ENCODE measurements around the gene NLGN2.

The NLGN2 gene

GRCh38 chr17:7443499-7444485 is 36.1 kb downstream of the NLGN2 start:
- no peak for DNase-seq (ENCODE audit: low read depth)
- no peak for TF ChIP-seq CTCF (conservative IDR thresholded peaks at IDR 0.05; ENCODE audit: low read depth, low read length)
- no peak overlapping the region for H3K4me3 ChIP-seq (ENCODE audit: low read length)

- TF ChIP-seq CTCF (conservative IDR thresholded peaks at IDR 0.05; ENCODE audit: low read depth, low read length) = peak; percentile 4
- peak within 1 kb of the TSS; percentile 57 for H3K4me3 ChIP-seq (ENCODE audit: low read length)
- no peak for DNase-seq (ENCODE audit: low read depth)
These were observed 37.3 kb downstream of the NLGN2 start, which contains the start of gene CHRNB1 for GRCh38 chr17:7444682-7445618. Gene CHRNB1 (plus strand): TSS chr17:7445061. CDS start chr17:7445128, 67 bp downstream.

- no peak for DNase-seq (ENCODE audit: low read depth)
- peak overlapping the region; percentile 57 for H3K4me3 ChIP-seq (ENCODE audit: low read length)
- TF ChIP-seq CTCF (conservative IDR thresholded peaks at IDR 0.05; ENCODE audit: low read depth, low read length) = no peak
These were observed 37.9 kb downstream of the NLGN2 start for GRCh38 chr17:7445619-7445968.

GRCh38 chr17:7448461-7448860 is 40.8 kb downstream of the NLGN2 start:
- DNase-seq (ENCODE audit: low read depth) = no peak
- no peak overlapping the region for H3K4me3 ChIP-seq (ENCODE audit: low read length)
- no peak for TF ChIP-seq CTCF (conservative IDR thresholded peaks at IDR 0.05; ENCODE audit: low read depth, low read length)

- no peak for TF ChIP-seq CTCF (conservative IDR thresholded peaks at IDR 0.05; ENCODE audit: low read depth, low read length)
- no peak for DNase-seq (ENCODE audit: low read depth)
- H3K4me3 ChIP-seq (ENCODE audit: low read length) = no peak overlapping the region
These were observed 52.4 kb downstream of the NLGN2 start for GRCh38 chr17:7459961-7460545.

GRCh38 chr17:7460850-7461660 is 53.4 kb downstream of the NLGN2 start:
- no peak for TF ChIP-seq CTCF (conservative IDR thresholded peaks at IDR 0.05; ENCODE audit: low read depth, low read length)
- H3K4me3 ChIP-seq (ENCODE audit: low read length) = no peak overlapping the region
- no peak for DNase-seq (ENCODE audit: low read depth)

Measured in retinal pigment epithelial cell (primary cell).